GM18517 (cell line): ENCODE data around the gene RASGEF1C.

Experiments used
- ATAC-seq: cut with Tn5 transposase; IDR thresholded peaks from one replicate; pipeline ENCODE4 v1.9.1; 2021; ENCODE audit warnings: mild to moderate bottlenecking, moderate library complexity; ENCODE audit not compliant: unreplicated experiment

The RASGEF1C gene

DNA sequence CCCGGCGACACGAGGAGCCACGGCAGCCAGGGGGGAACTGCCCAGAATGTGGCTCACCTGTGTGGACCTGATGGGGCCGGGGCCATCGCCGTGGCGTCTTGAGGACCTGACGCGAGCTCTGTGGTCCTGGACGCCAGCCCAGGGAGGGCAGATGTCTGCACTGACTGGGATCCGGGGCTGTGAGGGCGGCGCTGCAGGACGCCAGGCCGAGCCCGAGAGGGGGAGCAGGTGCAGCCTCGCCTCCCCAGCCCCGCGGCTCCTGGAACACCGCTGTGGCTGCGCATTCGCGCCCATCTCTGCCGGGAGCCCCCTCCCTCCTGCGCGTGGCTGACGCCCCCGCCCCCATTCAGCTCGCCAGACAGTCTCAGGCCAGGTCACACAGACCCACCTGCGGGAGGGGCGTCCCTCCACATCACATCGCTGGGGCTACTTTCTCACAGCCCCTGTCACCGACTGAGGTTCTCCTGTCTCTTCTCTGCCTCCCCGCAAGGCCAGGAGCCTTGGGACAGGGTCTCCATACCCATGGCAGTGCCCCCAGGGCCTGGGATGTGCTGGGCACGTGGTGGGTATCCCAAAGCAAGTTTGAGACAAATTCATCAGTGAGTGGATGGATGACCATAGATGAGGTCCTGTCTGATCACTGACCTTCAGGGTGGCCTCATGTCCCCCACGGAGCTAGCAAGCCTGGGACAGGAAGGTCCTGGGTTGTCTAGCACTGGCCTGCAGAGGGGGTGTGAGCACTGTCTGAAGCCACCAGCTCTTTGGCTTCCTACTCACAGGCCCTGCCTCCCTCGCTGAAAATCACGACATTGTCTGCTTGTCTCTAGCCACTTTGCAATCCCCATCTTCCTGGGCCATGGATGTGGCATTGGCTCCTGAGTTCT is 47.3 kb downstream of the RASGEF1C start:
- no peak for ATAC-seq

DNA sequence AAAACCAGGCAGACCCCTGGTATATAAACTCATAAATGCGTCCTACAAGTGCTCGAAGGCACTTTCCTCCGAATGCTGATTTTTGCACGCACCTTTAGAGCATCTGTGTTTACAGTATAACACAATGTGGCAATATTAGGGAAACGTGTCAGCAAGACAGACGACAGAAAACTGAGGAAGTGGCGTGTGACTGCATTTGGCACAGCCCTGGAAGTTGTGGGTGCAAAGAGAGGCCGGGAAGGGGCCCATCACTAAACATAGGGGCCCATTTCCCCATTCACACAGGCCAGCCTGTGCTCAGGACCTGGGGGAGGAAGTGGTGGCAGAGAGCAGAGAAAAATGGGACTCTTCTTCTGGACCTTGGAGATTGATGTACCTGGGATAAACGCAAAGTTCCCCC is 48.2 kb downstream of the RASGEF1C start:
- no peak for ATAC-seq

GRCh38 chr5:180160215-180160614 is 48.8 kb downstream of the RASGEF1C start:
- no peak for ATAC-seq

- ATAC-seq: no peak
Measured at GRCh38 chr5:180159756-180160155, 49.3 kb downstream of the RASGEF1C start.

GRCh38 chr5:180157866-180158265 is 51.1 kb downstream of the RASGEF1C start:
- no peak for ATAC-seq

DNA sequence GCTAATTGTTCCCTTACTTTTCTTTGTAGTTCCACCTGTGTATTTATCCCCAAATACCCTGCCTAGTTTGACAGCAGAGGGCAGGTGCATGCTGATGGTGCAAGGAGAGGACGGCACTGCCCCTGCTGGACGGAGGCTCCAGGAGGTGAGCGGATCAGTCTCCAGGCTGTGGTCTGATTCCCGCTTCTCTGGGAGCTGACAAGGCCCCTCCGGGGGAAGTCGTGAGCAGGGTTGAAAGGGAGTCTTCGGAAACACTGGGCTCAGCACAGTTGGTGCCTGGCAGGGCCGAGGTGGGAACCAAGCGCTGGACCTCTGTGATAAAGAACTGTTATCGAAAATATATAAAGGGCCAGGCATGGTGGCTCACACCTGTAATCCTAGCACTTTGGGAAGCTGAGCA is 52.9 kb downstream of the RASGEF1C start:
- ATAC-seq: no peak

DNA sequence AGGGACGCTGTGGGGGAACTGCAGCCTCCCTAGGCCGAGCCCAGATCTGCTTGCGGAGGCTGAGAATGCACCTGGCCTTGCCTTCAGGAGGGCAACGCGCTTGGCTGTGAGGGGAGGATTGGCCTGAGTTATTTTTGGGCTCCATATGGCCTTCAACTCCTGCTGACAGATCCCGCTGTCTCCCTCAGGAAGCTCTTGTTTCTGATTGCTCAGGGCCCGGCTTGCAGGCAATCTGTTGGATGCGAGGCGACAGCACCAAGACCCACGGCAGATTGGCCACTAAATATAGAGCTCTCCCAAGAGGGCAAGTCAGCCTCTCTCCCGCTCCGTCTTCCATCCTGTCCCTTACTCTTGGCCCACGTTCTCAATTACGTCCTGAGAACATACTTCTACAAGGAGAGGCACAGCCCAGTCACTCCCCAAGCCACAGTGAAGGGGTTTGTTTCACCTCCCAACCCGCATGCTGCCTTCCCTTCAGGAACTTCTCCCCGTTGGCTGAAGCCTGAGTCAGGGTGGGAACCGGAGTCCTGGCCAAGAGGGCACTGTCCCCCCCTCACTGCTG is 53.6 kb downstream of the RASGEF1C start:
- ATAC-seq: no peak

GRCh38 chr5:180154821-180155364 is 54.1 kb downstream of the RASGEF1C start:
- no peak for ATAC-seq

DNA sequence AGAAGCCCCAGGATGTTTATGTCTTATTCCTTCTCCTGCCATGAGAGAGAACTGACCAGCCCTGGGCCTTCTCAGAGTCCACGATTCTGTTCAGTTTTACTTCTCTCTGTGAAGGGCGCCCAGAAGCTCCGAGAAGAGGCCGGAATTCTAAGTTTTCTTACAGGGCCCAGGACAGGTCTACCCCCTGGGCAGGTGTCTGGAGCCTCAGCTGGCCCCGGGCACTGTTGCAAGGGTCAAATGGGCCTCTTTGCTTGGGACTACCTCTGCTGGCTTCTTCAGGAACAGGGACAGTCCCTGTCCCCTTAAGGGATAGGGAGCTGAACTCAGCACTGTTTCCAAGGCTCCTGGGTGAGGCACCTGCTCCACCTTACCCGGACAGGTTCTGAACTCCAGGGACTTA is 55.0 kb downstream of the RASGEF1C start:
- no peak for ATAC-seq

GRCh38 chr5:180153099-180153498 is 55.9 kb downstream of the RASGEF1C start:
- ATAC-seq: no peak

DNA sequence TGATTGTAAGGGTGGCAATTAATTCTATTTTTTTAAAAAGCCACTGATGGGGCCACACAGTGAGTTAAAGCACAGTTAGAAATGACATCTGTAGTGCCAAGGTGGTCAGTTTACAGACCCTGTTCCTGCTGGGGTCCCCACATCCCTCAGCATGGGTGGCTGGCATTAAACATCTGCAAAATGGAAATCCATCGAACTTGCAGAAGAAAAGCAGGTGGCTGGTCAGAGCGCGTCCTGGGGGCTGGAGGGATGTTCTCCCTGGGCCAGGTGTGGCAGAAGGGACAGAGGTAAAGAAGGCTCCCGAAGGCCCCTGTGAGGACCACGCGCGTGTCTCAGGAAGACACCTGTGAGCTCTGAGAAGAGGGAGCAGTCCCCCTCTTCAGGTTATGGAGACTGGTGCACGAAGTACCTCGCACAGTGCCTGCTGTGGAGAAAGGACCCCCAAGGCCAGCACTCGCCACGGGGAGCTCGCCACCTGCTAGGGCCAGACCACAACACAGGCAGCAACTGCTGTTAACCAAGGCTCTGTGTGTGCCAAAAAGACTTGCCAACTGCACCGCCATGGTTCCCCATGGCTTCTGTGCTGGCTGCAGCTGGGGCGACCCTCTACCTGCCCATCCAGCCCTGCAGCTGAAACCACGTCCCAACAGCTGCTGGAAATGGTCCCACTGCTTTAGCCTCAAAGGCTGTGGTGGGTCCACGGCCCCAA is 65.2 kb downstream of the RASGEF1C start:
- ATAC-seq: no peak

GRCh38 chr5:180142824-180143610 is 66.0 kb downstream of the RASGEF1C start:
- ATAC-seq: no peak

- ATAC-seq: no peak
Measured at GRCh38 chr5:180142021-180142765, 66.8 kb downstream of the RASGEF1C start.

- no peak for ATAC-seq
Measured at GRCh38 chr5:180141068-180141660, 67.8 kb downstream of the RASGEF1C start.

- ATAC-seq: no peak
Measured at GRCh38 chr5:180140571-180140970, 68.4 kb downstream of the RASGEF1C start.

- no peak for ATAC-seq
Measured at GRCh38 chr5:180140079-180140554, 68.9 kb downstream of the RASGEF1C start.

DNA sequence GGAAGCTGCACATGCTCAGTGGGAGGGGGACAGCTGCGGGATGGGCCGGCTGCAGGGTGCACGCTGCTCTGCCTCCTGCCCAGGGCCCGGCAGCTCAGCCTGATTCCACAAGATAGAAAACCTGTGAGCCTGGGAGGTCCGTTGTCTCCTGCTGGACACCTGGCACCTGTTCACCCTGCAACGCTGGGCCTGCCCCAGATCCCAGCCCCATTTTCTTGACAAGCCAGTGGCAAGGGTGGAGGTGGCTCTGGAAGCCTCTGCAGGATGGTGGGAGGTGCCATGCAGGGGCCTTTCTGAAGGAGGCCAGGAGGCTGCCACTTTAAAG is 69.3 kb downstream of the RASGEF1C start:
- no peak for ATAC-seq

- no peak for ATAC-seq
Measured at GRCh38 chr5:180138976-180139730, 69.9 kb downstream of the RASGEF1C start.
